HepG2 (cell line): ENCODE measurements around the gene MCRIP2. TPM values are rescaled to one million over a fixed set of nuclear protein-coding genes. Genes with fewer than 3 reads are reported as not detected.

ENCODE experiments used
- ATAC-seq: fragments of 200-7000 bp; cut with Tn5 transposase; 3 replicates; pipeline ENCODE4 v1.9.1; 2020; ENCODE audit warnings: mild to moderate bottlenecking, moderate library complexity
- BruUV-seq: library from RNA; stranded (reverse); fragments of 400-500 nt; replicated peaks from 2 replicates; lab custom pipeline; 2021; lab: Mats Ljungman, UMichigan
- CTCF ChIA-PET: fragments of 300-600 bp; formaldehyde crosslinking; extraction: SDS; loops from one replicate; lab custom pipeline; 2021; ENCODE audit warnings: low total read pairs, inconsistent platforms, low intra/inter-chr PET ratio; lab: Yijun Ruan, JAX
- POLR2A ChIA-PET: fragments of 350-600 bp; sonication (Branson Sonifier 250); formaldehyde crosslinking; loops from one replicate; lab custom pipeline; 2020; ENCODE audit warnings: antibody characterized with exemption, inconsistent platforms; lab: Yijun Ruan, JAX
- DNase-seq: peaks from one replicate; pipeline ENCODE4 v3.0.0-alpha.2; 2015; ENCODE audit warnings: low spot score
- FAIRE-seq: peaks from 3 replicates; lab custom pipeline; 2011; peaks lifted over from hg19 to GRCh38; lab: Jason Lieb, UNC
- H2AFZ ChIP-seq: one replicate; pipeline ENCODE4 v1.6.1; 2011; ENCODE audit warnings: low read length, inconsistent platforms
- H3K27ac ChIP-seq: fragments of 300-600 bp; 3 replicates; pipeline ENCODE4 v1.8.0; 2011; ENCODE audit warnings: mixed run types, mild to moderate bottlenecking, mixed read lengths, low read length, inconsistent platforms; ENCODE audit not compliant: insufficient read depth; ENCODE audit errors: extremely low read length
- H3K27me3 ChIP-seq, 2 experiments: fragments of 200-600 bp in 1 of 2; 2 replicates in 1 of 2; 3 replicates in 1 of 2; pipeline versions ENCODE4 v1.6.0 to v1.8.0; 2011; ENCODE audit warnings: low read length in 2 of 2, mild to moderate bottlenecking in 2 of 2, moderate library complexity in 2 of 2, inconsistent platforms in 1 of 2; ENCODE audit not compliant: insufficient read depth in 2 of 2, control insufficient read depth in 1 of 2
- H3K36me3 ChIP-seq, 2 experiments: fragments of 200-600 bp in 1 of 2; replicated peaks in 1 of 2; 2 replicates in 1 of 2; 3 replicates in 1 of 2; pipeline versions ENCODE4 v1.5.1 to v1.8.0; 2011; ENCODE audit warnings: low read length in 2 of 2, inconsistent platforms in 1 of 2; ENCODE audit not compliant: insufficient read depth in 2 of 2, control insufficient read depth in 1 of 2
- H3K4me1 ChIP-seq: 2 replicates; pipeline ENCODE4 v1.5.1; 2012; ENCODE audit warnings: low read length, inconsistent platforms; ENCODE audit not compliant: insufficient read depth
- H3K4me2 ChIP-seq: 2 replicates; pipeline ENCODE4 v1.6.0; 2011; ENCODE audit warnings: low read depth, low read length, inconsistent platforms
- H3K4me3 ChIP-seq, 3 experiments: fragments of 200-600 bp in 1 of 3; sonication (generic), shearing (Covaris generic) in 1 of 3; replicated peaks in 1 of 3; 2 replicates each; pipeline ENCODE4 v1.5.1; 2011 to 2016; ENCODE audit warnings: low read length in 3 of 3, inconsistent platforms in 2 of 3, low read depth in 2 of 3, mild to moderate bottlenecking in 2 of 3, control low read depth in 1 of 3, mixed read lengths in 1 of 3; ENCODE audit not compliant: insufficient read depth in 1 of 3
- H3K79me2 ChIP-seq: one replicate; pipeline ENCODE4 v1.6.1; 2011; ENCODE audit warnings: low read length, inconsistent platforms; ENCODE audit not compliant: insufficient read depth
- H3K9ac ChIP-seq: 2 replicates; pipeline ENCODE4 v1.6.0; 2011; ENCODE audit warnings: mild to moderate bottlenecking, low read depth, low read length, inconsistent platforms; ENCODE audit not compliant: insufficient read depth
- H3K9me3 ChIP-seq: 2 replicates; pipeline ENCODE4 v1.5.1; 2012; ENCODE audit warnings: mild to moderate bottlenecking, low read length
- H4K20me1 ChIP-seq: 2 replicates; pipeline ENCODE4 v1.6.0; 2011; ENCODE audit warnings: inconsistent platforms, mild to moderate bottlenecking, low read length, moderate library complexity; ENCODE audit not compliant: insufficient read depth
- AGO2 ChIP-seq: fragments of 200-400 bp; formaldehyde crosslinking; optimal IDR thresholded peaks from 2 replicates; pipeline ENCODE3; 2017; ENCODE audit warnings: mild to moderate bottlenecking, low read depth, low read length, moderate library complexity
- CREM ChIP-seq, 2 experiments: sonication (generic) in 1 of 2; formaldehyde crosslinking in 1 of 2; IDR thresholded peaks; 2 replicates each; pipeline versions ENCODE4 v1.4.0 to v1.6.1; 2016 to 2020; ENCODE audit warnings: antibody characterized with exemption in 1 of 2, mild to moderate bottlenecking in 1 of 2, missing genetic modification reagents in 1 of 2
- GTF2F1 ChIP-seq: fragments of 150-350 bp; IDR thresholded peaks from 2 replicates; pipeline ENCODE4 v1.6.1; 2014; ENCODE audit warnings: low read length
- HNRNPL ChIP-seq: fragments of 200-400 bp; formaldehyde crosslinking; IDR thresholded peaks from 2 replicates; pipeline ENCODE4 v1.6.1; 2017; ENCODE audit warnings: mild to moderate bottlenecking, low read depth, low read length
- MTA3 ChIP-seq: sonication (generic); formaldehyde crosslinking; IDR thresholded peaks from 2 replicates; pipeline ENCODE4 v1.4.0; 2020; ENCODE audit warnings: missing genetic modification reagents
- SAFB2 ChIP-seq: sonication (generic); formaldehyde crosslinking; IDR thresholded peaks from 2 replicates; pipeline ENCODE4 v1.5.1; 2020; ENCODE audit warnings: missing genetic modification reagents, low read depth, mild to moderate bottlenecking, borderline replicate concordance
- SRY ChIP-seq: sonication (generic); formaldehyde crosslinking; IDR thresholded peaks from 2 replicates; pipeline ENCODE4 v1.8.0; 2022; ENCODE audit warnings: mild to moderate bottlenecking, missing genetic modification reagents
- ZNF501 ChIP-seq: sonication (generic); formaldehyde crosslinking; IDR thresholded peaks from 2 replicates; pipeline ENCODE4 v1.5.1; 2020; ENCODE audit warnings: mild to moderate bottlenecking, moderate library complexity, missing genetic modification reagents
- ZNF530 ChIP-seq: sonication (generic); formaldehyde crosslinking; IDR thresholded peaks from 2 replicates; pipeline ENCODE4 v1.5.0; 2020; ENCODE audit warnings: low read depth, mild to moderate bottlenecking, missing genetic modification reagents
- WGBS: methylation state at CpG from one replicate; pipeline ENCODE4 v1.1.6; 2017; ENCODE audit warnings: low lambda C conversion rate; 5-methylcytosine and 5-hydroxymethylcytosine counted together
- in situ Hi-C: cut with HindIII; loops from 2 replicates; pipeline ENCODE4 v1.10.0; 2017; ENCODE audit warnings: low pct_unique_long_range_greater_than_20kb; ENCODE audit not compliant: extremely low pct_ligation_motif_present
- intact Hi-C: fragments of 100-400 bp; cut with micrococcal nuclease; formaldehyde crosslinking; loops from one replicate; pipeline ENCODE4 v1.10.0; 2022; ENCODE audit not compliant: unreplicated experiment
- polyA plus RNA-seq, 8 experiments: library from polyadenylated mRNA; depleted of rRNA in 3 of 8; stranded (reverse) in 7 of 8; unstranded in 1 of 8; fragments of >200 nt; fragmentation: Illumina TruSeq in 4 of 8; extraction: Trizol in 4 of 8; gene quantifications; 2 replicates each; pipeline versions ENCODE4 v1.2.1 to v1.2.3, GENCODE V29; 2011 to 2016; ENCODE audit warnings: low read depth in 4 of 8, missing spikeins in 1 of 8, mixed read lengths in 1 of 8; ENCODE audit not compliant: insufficient read depth in 1 of 8
- total RNA-seq, 5 experiments: library from RNA; depleted of rRNA; stranded (reverse); fragments of >200 nt; fragmentation: Illumina TruSeq; extraction: Trizol; gene quantifications; 2 replicates each; pipeline ENCODE4 v1.2.3, GENCODE V29; 2016; ENCODE audit warnings: low read depth in 1 of 5
- TF ChIP-seq, protein P1 (sequence below): sonication (generic); formaldehyde crosslinking; IDR thresholded peaks from 2 replicates; pipeline ENCODE4 v1.9.0; 2021; ENCODE audit warnings: missing genetic modification reagents, borderline replicate concordance

Gene MCRIP2
- total and polyA plus RNA-seq, 2 of the 13 experiments (the other 11 are each of a cell fraction or from before 2014, with no cell fraction given), result 39.6 to 76.7 TPM

GRCh38 chr16:644556-644955 is 2.9 kb downstream of the MCRIP2 start:
- ChIA-PET POLR2A (interaction anchor here (2.0 kb wide), 1 partner anchor 8 kb away, joined by 4 read pairs; no protein-coding TSS in a partner anchor), CTCF (no interaction called here)
- peaks cover 27% of the 10 kb centered on the region for H3K79me2 ChIP-seq
- 0 out of 2 replicates have a peak overlapping the region, but pooled peaks have one; percentile 3 for H3K4me2 ChIP-seq
- no TSS peak for BruUV-seq
- 0 out of 2 replicates have a peak, but pooled peaks have one; percentile 11 for TF ChIP-seq SRY (CRISPR knock-in tag)
- no peak for TF ChIP-seq MTA3 (CRISPR knock-in tag)
- no peak for TF ChIP-seq ZNF501
- 0 out of 2 replicates have a peak, but pooled peaks have one; percentile 27 for TF ChIP-seq HNRNPL
- TF ChIP-seq ZNF530 (CRISPR knock-in tag), result no peak
- TF ChIP-seq, protein P1, sequence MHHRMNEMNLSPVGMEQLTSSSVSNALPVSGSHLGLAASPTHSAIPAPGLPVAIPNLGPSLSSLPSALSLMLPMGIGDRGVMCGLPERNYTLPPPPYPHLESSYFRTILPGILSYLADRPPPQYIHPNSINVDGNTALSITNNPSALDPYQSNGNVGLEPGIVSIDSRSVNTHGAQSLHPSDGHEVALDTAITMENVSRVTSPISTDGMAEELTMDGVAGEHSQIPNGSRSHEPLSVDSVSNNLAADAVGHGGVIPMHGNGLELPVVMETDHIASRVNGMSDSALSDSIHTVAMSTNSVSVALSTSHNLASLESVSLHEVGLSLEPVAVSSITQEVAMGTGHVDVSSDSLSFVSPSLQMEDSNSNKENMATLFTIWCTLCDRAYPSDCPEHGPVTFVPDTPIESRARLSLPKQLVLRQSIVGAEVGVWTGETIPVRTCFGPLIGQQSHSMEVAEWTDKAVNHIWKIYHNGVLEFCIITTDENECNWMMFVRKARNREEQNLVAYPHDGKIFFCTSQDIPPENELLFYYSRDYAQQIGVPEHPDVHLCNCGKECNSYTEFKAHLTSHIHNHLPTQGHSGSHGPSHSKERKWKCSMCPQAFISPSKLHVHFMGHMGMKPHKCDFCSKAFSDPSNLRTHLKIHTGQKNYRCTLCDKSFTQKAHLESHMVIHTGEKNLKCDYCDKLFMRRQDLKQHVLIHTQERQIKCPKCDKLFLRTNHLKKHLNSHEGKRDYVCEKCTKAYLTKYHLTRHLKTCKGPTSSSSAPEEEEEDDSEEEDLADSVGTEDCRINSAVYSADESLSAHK (CRISPR knock-in tag), result no peak
- TF ChIP-seq SAFB2 (CRISPR knock-in tag), result no peak
- no peak for TF ChIP-seq CREM (IDR thresholded peaks at IDR 0.05)
- TF ChIP-seq CREM (CRISPR knock-in tag; IDR thresholded peaks at IDR 0.05), result no peak
- TF ChIP-seq AGO2, result peak; percentile 17
- TF ChIP-seq GTF2F1, result no peak
- H3K27me3 ChIP-seq, result no peaks in the 10 kb centered on the region
- WGBS, result 94% methylated on average over 12 of the region's 12 CpGs
- no peak overlapping the region for H2AFZ ChIP-seq
- DNase-seq (no peak), FAIRE-seq (no peak), ATAC-seq (no peak)
- intact Hi-C loops (loop anchor here (10.0 kb wide), 1 partner anchor 60 kb away; no protein-coding TSS in a partner anchor), in situ Hi-C loops (no loop called here)
- no peak overlapping the region for H3K27ac ChIP-seq
- H3K4me3 ChIP-seq, result no peak overlapping the region
- no peaks in the 10 kb centered on the region for H3K9me3 ChIP-seq
- no peak overlapping the region for H3K9ac ChIP-seq
- peaks cover 4% of the 10 kb centered on the region; the same call in 1 of the 2 replicates for H4K20me1 ChIP-seq
- H3K36me3 ChIP-seq, result no peaks in the 10 kb centered on the region
- H3K4me1 ChIP-seq, result peaks cover 74% of the 10 kb centered on the region
